AG10803 (cell line): ENCODE results near the gene OAS1.

Experiments
- DNase-seq: peaks from one replicate; pipeline ENCODE4 v3.0.0; 2010; ENCODE audit warnings: low read depth
- H3K4me3 ChIP-seq: 2 replicates; pipeline ENCODE4 v1.5.1; 2011; ENCODE audit warnings: mild to moderate bottlenecking, low read length, control low read depth
- CTCF ChIP-seq: conservative IDR thresholded peaks from 2 replicates; pipeline ENCODE4 v1.5.1; 2011; ENCODE audit warnings: mild to moderate bottlenecking, low read length, control low read depth, inconsistent platforms

The OAS1 gene

GRCh38 chr12:112869778-112870177 lies 37.0 kb upstream of the OAS1 start:
- no peak for TF ChIP-seq CTCF
- no peak overlapping the region for H3K4me3 ChIP-seq
- DNase-seq: no peak

- no peak overlapping the region for H3K4me3 ChIP-seq
- no peak for DNase-seq
- no peak for TF ChIP-seq CTCF
Measured at GRCh38 chr12:112870267-112870980, 36.3 kb upstream of the OAS1 start.

- TF ChIP-seq CTCF: no peak
Measured at GRCh38 chr12:112875608-112876007, 31.2 kb upstream of the OAS1 start.

GRCh38 chr12:112876506-112876905 lies 30.3 kb upstream of the OAS1 start:
- DNase-seq: no peak
- no peak overlapping the region for H3K4me3 ChIP-seq
- TF ChIP-seq CTCF: no peak

More at GRCh38 chr12:112875608-112876007, 31.2 kb upstream of the OAS1 start:
- no peak overlapping the region for H3K4me3 ChIP-seq
- no peak for DNase-seq

GRCh38 chr12:112877006-112877405 lies 29.8 kb upstream of the OAS1 start:
- DNase-seq: no peak
- no peak overlapping the region for H3K4me3 ChIP-seq
- TF ChIP-seq CTCF: no peak

- no peak for DNase-seq
- no peak for TF ChIP-seq CTCF
Measured at GRCh38 chr12:112878488-112878887, 28.3 kb upstream of the OAS1 start.

GRCh38 chr12:112879191-112879705 lies 27.5 kb upstream of the OAS1 start:
- no peak overlapping the region for H3K4me3 ChIP-seq
- no peak for DNase-seq
- TF ChIP-seq CTCF: no peak

More at GRCh38 chr12:112878488-112878887, 28.3 kb upstream of the OAS1 start:
- no peak overlapping the region for H3K4me3 ChIP-seq
